HL-60 (cell line): ENCODE data around the gene KCND1.
A peak's percentile ranks its signal among the peaks of the same experiment; 100 is the strongest.

Source experiments
- DNase-seq, 2 experiments: peaks; one replicate each; pipeline ENCODE4 v3.0.0-alpha.2; 2010 to 2020; ENCODE audit warnings: low read depth in 1 of 2, low spot score in 1 of 2
- H3K27ac ChIP-seq: fragments of 250-450 bp; sonication (Bioruptor Pico); replicated peaks from 2 replicates; pipeline ENCODE4 v1.5.1; 2020; ENCODE audit warnings: mild to moderate bottlenecking, moderate library complexity
- H3K27me3 ChIP-seq: fragments of 250-450 bp; sonication (Bioruptor Pico); 2 replicates; pipeline ENCODE4 v1.5.1; 2021; ENCODE audit warnings: mild to moderate bottlenecking, moderate library complexity; ENCODE audit not compliant: insufficient read depth, poor library complexity, severe bottlenecking
- H3K4me3 ChIP-seq: replicated peaks from 2 replicates; pipeline ENCODE4 v1.5.1; 2011; ENCODE audit warnings: mild to moderate bottlenecking, control low read depth, low read length; ENCODE audit not compliant: insufficient read depth
- CTCF ChIP-seq: IDR thresholded peaks from one replicate; pipeline ENCODE4 v1.5.1; 2011; ENCODE audit warnings: low read length, control low read depth, inconsistent platforms; ENCODE audit not compliant: insufficient read depth
- GABPA ChIP-seq: IDR thresholded peaks from 2 replicates; pipeline ENCODE4 v1.6.1; 2012; ENCODE audit warnings: low read depth
- POLR2AphosphoS5 ChIP-seq: IDR thresholded peaks from 2 replicates; pipeline ENCODE4 v1.6.1; 2012; ENCODE audit warnings: low read depth
- REST ChIP-seq: IDR thresholded peaks from 2 replicates; pipeline ENCODE4 v1.6.1; 2012; ENCODE audit warnings: low read depth; ENCODE audit not compliant: insufficient replicate concordance
- SPI1 ChIP-seq: IDR thresholded peaks from 2 replicates; pipeline ENCODE4 v1.6.1; 2012; ENCODE audit warnings: low read depth, mild to moderate bottlenecking, borderline replicate concordance

KCND1 gene

GRCh38 chrX:48945517-48946348 lies 25.9 kb downstream of the KCND1 start:
- peak in 1 of 2 experiments; percentile 47 for DNase-seq
- no peak overlapping the region for H3K4me3 ChIP-seq
- no peak overlapping the region for H3K27ac ChIP-seq
- TF ChIP-seq CTCF (peak; percentile 6), POLR2AphosphoS5 (no peak), SPI1 (no peak), GABPA (no peak)
- H3K27me3 ChIP-seq, result no peaks in the 10 kb centered on the region

- no peak for DNase-seq
- H3K4me3 ChIP-seq, result no peak overlapping the region
- TF ChIP-seq REST (no peak), POLR2AphosphoS5 (no peak), SPI1 (no peak), GABPA (no peak), CTCF (no peak)
- no peaks in the 10 kb centered on the region for H3K27me3 ChIP-seq
- H3K27ac ChIP-seq, result no peak overlapping the region
Observed at GRCh38 chrX:48942895-48943294, 28.7 kb downstream of the KCND1 start.

GRCh38 chrX:48940404-48940955 lies 31.2 kb downstream of the KCND1 start:
- DNase-seq, result no peak
- Histone ChIP-seq H3K27ac (peak overlapping the region; percentile 15; the same call in 1 of the 2 replicates), H3K4me3 (no peak overlapping the region), H3K27me3 (no peaks in the 10 kb centered on the region)
- TF ChIP-seq REST, result peak; percentile 59
- no peak for TF ChIP-seq POLR2AphosphoS5
- TF ChIP-seq SPI1, result no peak
- TF ChIP-seq CTCF, result no peak
- TF ChIP-seq GABPA, result no peak
